OCI-LY3 (cell line): ENCODE measurements around the gene ANKRD9.

ENCODE experiments used
- EZH2phosphoT487 ChIP-seq: fragments of 200-600 bp; shearing (Covaris generic); IDR thresholded peaks from 2 replicates; pipeline ENCODE4 v1.6.1; 2018; ENCODE audit warnings: antibody characterized with exemption, mixed run types, low read depth
- TF ChIP-seq, protein P1 (sequence below): fragments of 200-600, 300-600 bp; sonication (generic); IDR thresholded peaks from 2 replicates; pipeline ENCODE4 v1.5.1; 2014; ENCODE audit warnings: antibody characterized with exemption, low read length, low read depth

GRCh38 chr14:102528431-102529170 lies 19.0 kb upstream of the ANKRD9 start:
- TF ChIP-seq, protein P1, sequence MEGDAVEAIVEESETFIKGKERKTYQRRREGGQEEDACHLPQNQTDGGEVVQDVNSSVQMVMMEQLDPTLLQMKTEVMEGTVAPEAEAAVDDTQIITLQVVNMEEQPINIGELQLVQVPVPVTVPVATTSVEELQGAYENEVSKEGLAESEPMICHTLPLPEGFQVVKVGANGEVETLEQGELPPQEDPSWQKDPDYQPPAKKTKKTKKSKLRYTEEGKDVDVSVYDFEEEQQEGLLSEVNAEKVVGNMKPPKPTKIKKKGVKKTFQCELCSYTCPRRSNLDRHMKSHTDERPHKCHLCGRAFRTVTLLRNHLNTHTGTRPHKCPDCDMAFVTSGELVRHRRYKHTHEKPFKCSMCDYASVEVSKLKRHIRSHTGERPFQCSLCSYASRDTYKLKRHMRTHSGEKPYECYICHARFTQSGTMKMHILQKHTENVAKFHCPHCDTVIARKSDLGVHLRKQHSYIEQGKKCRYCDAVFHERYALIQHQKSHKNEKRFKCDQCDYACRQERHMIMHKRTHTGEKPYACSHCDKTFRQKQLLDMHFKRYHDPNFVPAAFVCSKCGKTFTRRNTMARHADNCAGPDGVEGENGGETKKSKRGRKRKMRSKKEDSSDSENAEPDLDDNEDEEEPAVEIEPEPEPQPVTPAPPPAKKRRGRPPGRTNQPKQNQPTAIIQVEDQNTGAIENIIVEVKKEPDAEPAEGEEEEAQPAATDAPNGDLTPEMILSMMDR = no peak
- no peak for TF ChIP-seq EZH2phosphoT487
